Caco-2 (cell line): ENCODE measurements around the gene MSN. TPM values are rescaled to one million over a fixed set of nuclear protein-coding genes. Genes with fewer than 3 reads are reported as not detected.
"Not testable (repeated sequence)": the region's sequence is repeated elsewhere in the genome, so short reads cannot be mapped to it uniquely, and the experiment has no call there.

Experiments
- BruUV-seq: library from RNA; stranded (reverse); fragments of 400-500 nt; replicated peaks from 2 replicates; lab custom pipeline; 2021; lab: Mats Ljungman, UMichigan
- CTCF ChIA-PET: fragments of 300-600 bp; sonication (Branson Sonifier 250); formaldehyde crosslinking; loops from one replicate; lab custom pipeline; 2022; ENCODE audit warnings: antibody characterized with exemption; lab: Charles Lee
- POLR2A ChIA-PET: fragments of 300-600 bp; sonication (Branson Sonifier 250); formaldehyde crosslinking; loops from one replicate; lab custom pipeline; 2022; ENCODE audit warnings: antibody characterized with exemption; lab: Charles Lee
- DNase-seq, 2 experiments: peaks; one replicate each; pipeline versions ENCODE4 v3.0.0 to v3.0.0-alpha.2; 2020 to 2022
- H3K27me3 ChIP-seq: replicated peaks from 2 replicates; pipeline ENCODE4 v1.6.0; 2011; ENCODE audit warnings: low read length; ENCODE audit not compliant: control insufficient read depth, insufficient read depth
- H3K36me3 ChIP-seq: 2 replicates; pipeline ENCODE4 v1.5.1; 2011; ENCODE audit warnings: low read length; ENCODE audit not compliant: control insufficient read depth, insufficient read depth
- H3K4me1 ChIP-seq: fragments of 250-450 bp; sonication (Bioruptor Pico); 2 replicates; pipeline ENCODE4 v1.5.1; 2020; ENCODE audit warnings: mild to moderate bottlenecking
- H3K4me3 ChIP-seq: 2 replicates; pipeline ENCODE4 v1.5.1; 2011; ENCODE audit warnings: low read depth, mild to moderate bottlenecking, control low read depth, low read length
- H3K9me3 ChIP-seq: fragments of 250-450 bp; sonication (Bioruptor Pico); 2 replicates; pipeline ENCODE4 v1.5.1; 2020; ENCODE audit warnings: mild to moderate bottlenecking, moderate library complexity
- H3K27ac Mint-ChIP-seq: one replicate; pipeline ENCODE4 v1.8.0; 2022; ENCODE audit warnings: mixed read lengths; ENCODE audit not compliant: unreplicated experiment
- H3K27me3 Mint-ChIP-seq: one replicate; pipeline ENCODE4 v1.8.0; 2022; ENCODE audit warnings: mixed read lengths; ENCODE audit not compliant: insufficient read depth, unreplicated experiment
- H3K36me3 Mint-ChIP-seq: one replicate; pipeline ENCODE4 v1.8.0; 2022; ENCODE audit warnings: mild to moderate bottlenecking, mixed read lengths; ENCODE audit not compliant: insufficient read depth, unreplicated experiment
- H3K4me1 Mint-ChIP-seq: one replicate; pipeline ENCODE4 v1.8.0; 2022; ENCODE audit warnings: low read depth, mixed read lengths; ENCODE audit not compliant: unreplicated experiment
- H3K4me3 Mint-ChIP-seq: one replicate; pipeline ENCODE4 v1.8.0; 2022; ENCODE audit warnings: mild to moderate bottlenecking, moderate library complexity, mixed read lengths; ENCODE audit not compliant: unreplicated experiment
- H3K9me3 Mint-ChIP-seq: one replicate; pipeline ENCODE4 v1.8.0; 2022; ENCODE audit warnings: mixed read lengths; ENCODE audit not compliant: unreplicated experiment
- CTCF ChIP-seq, 2 experiments: fragments of 200-600 bp in 1 of 2; IDR thresholded peaks; 1 replicate in 1 of 2; 2 replicates in 1 of 2; pipeline versions ENCODE4 v1.5.1 to v1.8.0; 2011 to 2022; ENCODE audit warnings: antibody characterized with exemption in 1 of 2, control low read depth in 1 of 2, inconsistent platforms in 1 of 2, low read depth in 1 of 2, low read length in 1 of 2, mild to moderate bottlenecking in 1 of 2, moderate library complexity in 1 of 2; ENCODE audit not compliant: insufficient read depth in 1 of 2, severe bottlenecking in 1 of 2, unreplicated experiment in 1 of 2
- intact Hi-C: fragments of 100-400 bp; cut with micrococcal nuclease; formaldehyde crosslinking; loops from one replicate; pipeline ENCODE4 v1.10.0; 2022; ENCODE audit not compliant: unreplicated experiment
- total RNA-seq: library from RNA; stranded (reverse); gene quantifications from 2 replicates; pipeline ENCODE4 v1.2.3, GENCODE V29; 2022

The MSN gene
- total RNA-seq, 1 experiment from 2014 or later = 0.07 TPM

DNA sequence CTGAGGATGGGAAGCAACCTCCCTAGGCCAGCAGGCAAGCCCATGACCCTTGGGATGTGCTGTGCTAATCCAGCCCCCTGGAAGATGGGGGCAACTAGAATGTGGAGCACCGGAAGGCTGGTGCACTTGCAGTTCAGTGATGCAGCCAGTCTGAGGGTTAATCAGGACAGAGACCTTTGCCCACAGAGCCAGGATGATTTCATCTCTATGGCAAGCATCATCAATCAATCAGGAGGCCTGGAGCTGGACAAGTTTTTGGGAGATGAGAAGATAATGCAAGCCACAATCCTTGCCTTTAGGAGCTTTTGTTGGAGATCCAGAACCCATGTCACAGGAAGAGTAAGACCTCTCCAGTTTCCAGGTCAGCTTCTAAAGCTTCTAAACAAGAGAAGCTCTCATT, 15.4 kb upstream of the MSN start:
- Mint-ChIP-seq H3K27me3 (no peaks in the 10 kb centered on the region), H3K4me1 (no peaks in the 10 kb centered on the region), H3K36me3 (no peaks in the 10 kb centered on the region), H3K4me3 (no peak overlapping the region), H3K9me3 (no peaks in the 10 kb centered on the region), H3K27ac (no peak overlapping the region)
- intact Hi-C loops = no loop called here
- DNase-seq = no peak
- Histone ChIP-seq H3K4me1 (no peaks in the 10 kb centered on the region), H3K4me3 (no peak overlapping the region), H3K36me3 (no peaks in the 10 kb centered on the region), H3K27me3 (no peaks in the 10 kb centered on the region), H3K9me3 (no peaks in the 10 kb centered on the region)
- no peak for TF ChIP-seq CTCF (IDR thresholded peaks at IDR 0.05; ENCODE audit: insufficient read depth in 1 of 2, low read depth in 1 of 2, low read length in 1 of 2, severe bottlenecking in 1 of 2, unreplicated experiment in 1 of 2)
- ChIA-PET POLR2A (no interaction called here), CTCF (no interaction called here)
- no TSS peak for BruUV-seq

GRCh38 chrX:65657009-65657441, 10.4 kb upstream of the MSN start:
- CTCF ChIA-PET, H3K4me1 Mint-ChIP-seq, H3K9me3 ChIP-seq, H3K9me3 Mint-ChIP-seq, BruUV-seq, H3K27me3 ChIP-seq, H3K4me3 Mint-ChIP-seq, intact Hi-C loops, H3K27me3 Mint-ChIP-seq, H3K36me3 Mint-ChIP-seq, DNase-seq, H3K4me3 ChIP-seq, H3K36me3 ChIP-seq, H3K27ac Mint-ChIP-seq, POLR2A ChIA-PET, H3K4me1 ChIP-seq: not testable (repeated sequence)

- H3K4me3 ChIP-seq = no peak overlapping the region
- H3K4me1 ChIP-seq = no peaks in the 10 kb centered on the region
- H3K36me3 ChIP-seq = no peaks in the 10 kb centered on the region
- no TSS peak for BruUV-seq
- ChIA-PET POLR2A (no interaction called here), CTCF (no interaction called here)
- no peaks in the 10 kb centered on the region for H3K27me3 Mint-ChIP-seq
- no peak for DNase-seq
- no peaks in the 10 kb centered on the region for H3K27me3 ChIP-seq
- TF ChIP-seq CTCF (IDR thresholded peaks at IDR 0.05; ENCODE audit: insufficient read depth in 1 of 2, low read depth in 1 of 2, low read length in 1 of 2, severe bottlenecking in 1 of 2, unreplicated experiment in 1 of 2) = no peak
- H3K4me1 Mint-ChIP-seq = no peaks in the 10 kb centered on the region
- H3K9me3 ChIP-seq = no peaks in the 10 kb centered on the region
- intact Hi-C loops = no loop called here
- no peak overlapping the region for H3K27ac Mint-ChIP-seq
- no peak overlapping the region for H3K4me3 Mint-ChIP-seq
- H3K9me3 Mint-ChIP-seq = no peaks in the 10 kb centered on the region
- H3K36me3 Mint-ChIP-seq = no peaks in the 10 kb centered on the region
These were observed 9.8 kb upstream of the MSN start for GRCh38 chrX:65657659-65658058.

DNA sequence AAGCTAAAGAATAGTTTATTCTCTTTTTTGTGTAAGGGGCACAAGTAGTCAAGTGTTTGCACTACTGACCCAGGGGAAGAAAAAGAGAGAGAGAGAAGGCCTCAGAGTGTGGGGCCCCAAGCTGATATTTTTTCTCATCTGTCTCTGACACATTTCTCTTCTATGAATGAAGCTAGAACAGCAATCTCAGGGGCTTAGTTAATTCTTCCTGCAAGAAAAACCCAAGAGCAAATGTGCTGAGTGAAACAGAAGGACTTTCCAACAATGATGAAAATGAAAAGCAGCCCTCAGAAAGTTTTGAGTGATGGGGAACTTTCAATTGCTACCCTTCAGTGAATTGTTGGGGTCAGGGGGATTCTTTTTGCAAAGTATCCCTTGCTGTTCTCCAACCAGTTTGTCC, 9.2 kb upstream of the MSN start:
- no peak overlapping the region for H3K4me3 Mint-ChIP-seq
- intact Hi-C loops = no loop called here
- no peaks in the 10 kb centered on the region for H3K4me1 ChIP-seq
- no peaks in the 10 kb centered on the region for H3K27me3 Mint-ChIP-seq
- no peaks in the 10 kb centered on the region for H3K4me1 Mint-ChIP-seq
- no peaks in the 10 kb centered on the region for H3K9me3 ChIP-seq
- H3K36me3 Mint-ChIP-seq = no peaks in the 10 kb centered on the region
- H3K27ac Mint-ChIP-seq = no peak overlapping the region
- no peak for TF ChIP-seq CTCF (IDR thresholded peaks at IDR 0.05; ENCODE audit: insufficient read depth in 1 of 2, low read depth in 1 of 2, low read length in 1 of 2, severe bottlenecking in 1 of 2, unreplicated experiment in 1 of 2)
- ChIA-PET POLR2A (no interaction called here), CTCF (no interaction called here)
- no peaks in the 10 kb centered on the region for H3K9me3 Mint-ChIP-seq
- no peaks in the 10 kb centered on the region for H3K27me3 ChIP-seq
- H3K4me3 ChIP-seq = no peak overlapping the region
- DNase-seq = no peak
- no TSS peak for BruUV-seq
- H3K36me3 ChIP-seq = no peaks in the 10 kb centered on the region
